ENCODE results near the gene TCHHL1.
A peak's percentile ranks its signal among the peaks of the same experiment; 100 is the strongest.

Gene TCHHL1

DNA sequence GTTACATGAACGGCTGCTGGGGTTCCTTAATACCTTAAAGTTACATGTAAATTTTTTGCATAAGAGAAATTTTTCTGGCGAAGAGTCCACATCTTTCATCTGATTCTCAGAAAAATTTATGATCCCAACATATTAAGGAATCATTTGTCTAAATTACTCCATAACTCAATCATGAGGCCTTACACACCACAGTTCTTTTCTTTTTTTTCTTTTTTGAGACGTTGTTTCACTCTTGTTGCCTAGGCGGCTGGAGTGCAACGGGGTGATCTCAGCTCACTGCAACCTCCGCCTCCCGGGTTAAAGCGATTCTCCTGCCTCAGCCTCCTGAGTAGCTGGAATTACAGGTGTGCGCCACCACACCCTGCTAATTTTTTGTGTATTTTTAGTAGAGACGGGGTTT lies 50.0 kb downstream of the TCHHL1 start:
- no peak for DNase-seq (ENCODE audit: low spot score)

DNA sequence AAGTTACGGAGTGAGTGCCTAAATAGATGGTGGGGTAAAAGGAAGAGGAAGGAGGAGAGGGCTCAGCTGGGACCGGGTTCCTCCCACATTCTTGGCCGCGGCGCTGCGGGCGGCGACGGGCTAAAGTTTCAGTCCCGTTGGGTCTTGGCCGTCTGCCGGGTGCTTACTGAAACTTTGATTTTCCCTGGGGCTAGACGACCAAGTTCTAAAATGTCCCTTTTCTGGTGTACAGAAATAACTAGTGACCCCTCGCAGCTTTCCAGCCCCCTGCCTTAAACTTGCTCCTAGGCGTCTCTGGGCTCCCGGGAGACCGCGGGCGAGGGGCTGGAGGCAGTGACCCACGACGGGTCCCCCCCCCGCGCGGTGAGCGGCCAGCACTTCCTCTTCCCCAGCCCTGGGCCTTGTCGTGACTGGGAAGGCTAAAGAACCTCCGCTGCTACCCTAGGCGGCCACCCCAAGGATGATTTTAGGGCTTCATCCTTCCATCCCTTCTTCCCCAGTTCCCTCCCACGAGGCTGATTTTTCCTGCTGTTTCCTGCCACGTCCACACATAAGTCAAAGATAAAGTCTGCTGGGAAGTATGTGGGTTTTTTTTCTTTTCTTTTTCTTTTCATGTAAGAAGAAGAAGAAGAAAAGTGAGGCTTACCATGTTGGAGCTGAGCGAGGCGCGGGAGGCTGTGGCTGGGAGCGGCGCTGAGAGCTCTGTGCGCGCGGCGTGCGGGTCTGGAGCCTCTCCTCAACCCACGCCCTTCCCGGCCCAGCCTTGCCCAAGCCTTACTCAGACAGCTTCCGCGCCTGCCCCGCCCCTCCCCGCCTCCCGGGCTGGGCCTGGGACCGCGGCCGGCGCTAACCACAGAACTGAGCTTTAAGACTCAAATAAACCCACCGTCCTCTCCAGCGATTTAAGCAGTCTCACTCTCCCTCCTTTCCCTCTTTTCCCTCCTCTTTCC lies 52.3 kb downstream of the TCHHL1 start, which contains the start of gene S100A11:
Gene S100A11, minus strand, starts transcription at position 738 of the 950 bp plus-strand sequence. Its CDS starts 89 bp downstream, at position 649.
- peak; percentile 69 for DNase-seq (ENCODE audit: low spot score)

DNA sequence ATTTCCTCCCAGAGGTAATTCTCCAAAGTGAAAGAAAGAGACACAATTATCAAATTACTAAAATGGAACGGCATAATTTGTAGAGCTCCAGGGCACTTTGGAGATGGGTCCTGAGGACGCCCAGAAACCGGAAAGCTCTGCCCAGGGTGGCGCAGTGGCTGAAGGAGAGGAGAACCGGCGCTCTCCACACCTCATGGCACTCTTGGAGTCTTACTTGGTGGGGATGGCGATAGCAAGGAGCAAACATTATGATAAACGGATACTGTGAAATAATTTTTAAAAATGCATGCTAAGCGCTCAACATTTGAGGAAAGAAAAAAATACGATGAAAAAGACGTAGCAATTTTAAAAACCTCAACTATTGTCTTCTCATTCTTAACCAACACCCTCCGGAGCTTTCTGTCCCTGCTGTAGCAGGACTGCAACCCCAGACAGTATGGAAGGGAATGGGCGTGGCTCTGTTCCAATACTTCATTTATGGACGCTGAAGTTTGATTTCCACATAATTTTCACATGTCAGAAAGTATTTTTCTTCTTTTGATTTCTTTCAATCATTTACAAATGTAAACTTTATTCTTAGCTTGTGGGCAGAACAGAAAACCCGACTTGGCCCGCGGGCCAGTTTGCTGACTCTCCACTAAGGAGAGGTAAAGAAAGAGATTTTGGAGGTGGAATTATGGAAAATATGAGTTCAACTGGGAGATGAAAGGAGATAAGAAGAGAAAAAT lies 53.2 kb downstream of the TCHHL1 start:
- peak; percentile 35 for DNase-seq (ENCODE audit: low spot score)

DNA sequence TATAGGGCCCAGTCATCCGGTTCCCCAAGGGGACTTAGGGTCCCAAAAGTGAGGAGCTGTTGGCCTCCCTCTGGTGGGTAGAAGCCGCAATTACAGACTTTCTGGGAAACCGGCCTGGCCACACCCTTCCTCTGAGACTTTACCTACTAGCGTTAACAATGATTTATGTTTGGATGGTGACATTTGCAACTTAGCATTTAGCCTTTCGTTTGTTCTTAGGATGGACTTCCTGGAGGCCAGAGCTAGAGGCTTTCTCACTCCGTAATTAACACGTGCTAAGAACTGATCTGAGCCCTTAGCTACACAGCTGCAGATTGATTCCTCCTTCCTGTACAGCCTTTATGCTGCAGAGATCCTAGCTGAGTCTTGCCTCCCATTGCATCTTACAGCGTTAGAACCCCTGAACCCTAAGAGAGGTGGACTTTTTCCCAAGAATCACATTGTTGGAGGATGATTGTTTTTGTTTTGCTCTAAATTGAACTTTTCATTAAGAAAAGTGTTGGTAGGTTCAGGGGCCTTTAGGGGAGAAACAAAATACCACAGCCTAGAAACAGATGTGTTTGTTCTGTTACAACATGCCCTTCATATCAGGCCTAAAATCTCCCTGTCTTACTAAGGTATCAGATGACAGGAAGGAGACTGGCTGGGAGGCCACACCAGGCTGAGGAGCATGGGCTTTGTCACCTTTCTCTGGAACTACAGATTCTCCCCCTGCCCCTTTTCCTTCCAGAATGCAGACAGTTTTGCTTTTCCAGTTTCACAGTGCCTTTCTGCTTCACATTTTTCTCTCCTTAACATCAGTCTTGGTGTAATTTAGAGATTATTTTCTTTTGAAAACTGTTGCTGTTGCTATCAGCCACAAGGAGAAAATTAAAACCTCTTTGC lies 54.0 kb downstream of the TCHHL1 start:
- DNase-seq (ENCODE audit: low spot score): peak; percentile 57

DNA sequence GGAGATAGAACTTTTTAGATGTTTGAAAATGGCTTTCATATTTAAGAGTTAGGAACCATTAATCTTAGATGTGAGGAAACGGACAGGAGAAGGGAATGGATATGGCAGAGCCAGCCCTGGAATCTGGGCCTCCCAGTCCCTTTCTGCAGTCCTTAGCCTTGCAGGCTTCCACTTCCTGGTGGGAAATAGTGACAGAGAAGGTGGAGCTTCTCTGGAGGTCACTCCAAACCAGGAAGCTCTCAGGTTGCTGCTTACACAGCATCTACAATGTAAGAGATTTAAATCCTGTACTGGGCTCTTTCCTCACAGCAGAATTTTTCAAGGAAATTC lies 54.6 kb downstream of the TCHHL1 start:
- peak; percentile 56 for DNase-seq (ENCODE audit: low spot score)
